Measurements from ENCODE around the gene DNAJC4. TPM values are rescaled to one million over a fixed set of nuclear protein-coding genes. Genes with fewer than 3 reads are reported as not detected.

The DNAJC4 gene
- total RNA-seq, 2 donors from 2014 or later = 39.9 to 50.3 TPM

DNA sequence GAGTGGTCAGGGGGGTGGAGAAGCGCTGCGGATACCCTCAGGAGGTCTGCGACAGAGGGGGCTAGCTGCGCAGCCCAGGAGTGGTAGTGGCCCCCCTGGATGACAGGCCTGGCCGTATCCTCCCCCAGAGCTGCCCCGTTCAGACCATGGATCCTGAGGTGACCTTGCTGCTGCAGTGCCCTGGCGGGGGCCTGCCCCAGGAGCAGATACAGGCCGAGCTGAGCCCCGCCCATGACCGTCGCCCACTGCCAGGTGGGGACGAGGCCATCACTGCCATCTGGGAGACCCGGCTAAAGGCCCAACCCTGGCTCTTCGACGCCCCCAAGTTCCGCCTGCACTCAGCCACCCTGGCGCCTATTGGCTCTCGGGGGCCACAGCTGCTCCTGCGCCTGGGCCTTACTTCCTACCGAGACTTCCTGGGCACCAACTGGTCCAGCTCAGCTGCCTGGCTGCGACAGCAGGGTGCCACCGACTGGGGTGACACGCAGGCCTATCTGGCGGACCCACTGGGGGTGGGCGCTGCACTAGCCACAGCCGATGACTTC is 3.8 kb upstream of the DNAJC4 start:
- peak; percentile 79 for DNase-seq
- intact Hi-C loops (cut with DNase I) = no loop called here

DNA sequence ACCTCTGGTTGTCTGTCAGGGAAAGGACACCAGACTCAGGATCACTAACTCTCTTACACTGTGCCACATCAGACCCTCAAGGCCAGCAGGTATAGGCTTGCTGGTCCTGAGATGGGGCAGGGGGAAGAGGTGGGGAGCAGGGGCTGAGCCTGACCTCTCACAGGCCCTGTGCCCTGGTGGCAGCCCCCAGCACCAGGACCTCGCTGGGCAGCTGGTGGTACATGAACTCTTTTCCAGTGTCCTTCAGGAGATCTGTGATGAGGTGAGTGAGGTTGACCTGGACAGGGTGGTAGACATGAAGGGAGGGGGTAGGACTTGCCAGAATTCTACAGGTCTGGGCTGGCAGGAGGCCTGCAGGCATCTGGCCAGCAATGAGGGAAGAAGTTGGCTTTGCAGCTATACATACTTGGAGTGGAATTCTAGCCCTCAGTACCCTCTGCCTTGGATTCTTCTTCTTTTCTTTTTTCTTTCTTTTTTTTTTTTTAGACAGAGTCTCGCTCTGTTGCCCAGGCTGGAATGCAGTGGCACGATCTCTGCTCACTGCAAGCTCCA is 2.9 kb upstream of the DNAJC4 start:
- Histone ChIP-seq H3K4me1 (peaks cover 21% of the 10 kb centered on the region), H3K9ac (ENCODE audit: low read depth in 2 of 2, low read length in 2 of 2) (peak overlapping the region; percentile 97 to 99), H3K27me3 (no peaks in the 10 kb centered on the region), H3K4me3 (peak overlapping the region; percentile 60), H3K36me3 (no peaks in the 10 kb centered on the region), H3K9me3 (no peaks in the 10 kb centered on the region), H3K27ac (peak overlapping the region; percentile 83)
- TF ChIP-seq, protein P1, sequence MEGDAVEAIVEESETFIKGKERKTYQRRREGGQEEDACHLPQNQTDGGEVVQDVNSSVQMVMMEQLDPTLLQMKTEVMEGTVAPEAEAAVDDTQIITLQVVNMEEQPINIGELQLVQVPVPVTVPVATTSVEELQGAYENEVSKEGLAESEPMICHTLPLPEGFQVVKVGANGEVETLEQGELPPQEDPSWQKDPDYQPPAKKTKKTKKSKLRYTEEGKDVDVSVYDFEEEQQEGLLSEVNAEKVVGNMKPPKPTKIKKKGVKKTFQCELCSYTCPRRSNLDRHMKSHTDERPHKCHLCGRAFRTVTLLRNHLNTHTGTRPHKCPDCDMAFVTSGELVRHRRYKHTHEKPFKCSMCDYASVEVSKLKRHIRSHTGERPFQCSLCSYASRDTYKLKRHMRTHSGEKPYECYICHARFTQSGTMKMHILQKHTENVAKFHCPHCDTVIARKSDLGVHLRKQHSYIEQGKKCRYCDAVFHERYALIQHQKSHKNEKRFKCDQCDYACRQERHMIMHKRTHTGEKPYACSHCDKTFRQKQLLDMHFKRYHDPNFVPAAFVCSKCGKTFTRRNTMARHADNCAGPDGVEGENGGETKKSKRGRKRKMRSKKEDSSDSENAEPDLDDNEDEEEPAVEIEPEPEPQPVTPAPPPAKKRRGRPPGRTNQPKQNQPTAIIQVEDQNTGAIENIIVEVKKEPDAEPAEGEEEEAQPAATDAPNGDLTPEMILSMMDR (IDR thresholded peaks at IDR 0.05) = no peak
- DNase-seq = peak; percentile 20
- intact Hi-C loops (cut with DNase I) = no loop called here

More for the DNA sequence above, 3.8 kb upstream of the DNAJC4 start:
- Histone ChIP-seq H3K27me3 (no peaks in the 10 kb centered on the region), H3K4me1 (peaks cover 21% of the 10 kb centered on the region), H3K9me3 (no peaks in the 10 kb centered on the region), H3K27ac (peak overlapping the region; percentile 83), H3K4me3 (peak overlapping the region; percentile 60), H3K9ac (ENCODE audit: low read depth in 2 of 2, low read length in 2 of 2) (peak overlapping the region; percentile 97 to 99), H3K36me3 (no peaks in the 10 kb centered on the region)
- TF ChIP-seq, protein P1 (IDR thresholded peaks at IDR 0.05) = no peak

DNA sequence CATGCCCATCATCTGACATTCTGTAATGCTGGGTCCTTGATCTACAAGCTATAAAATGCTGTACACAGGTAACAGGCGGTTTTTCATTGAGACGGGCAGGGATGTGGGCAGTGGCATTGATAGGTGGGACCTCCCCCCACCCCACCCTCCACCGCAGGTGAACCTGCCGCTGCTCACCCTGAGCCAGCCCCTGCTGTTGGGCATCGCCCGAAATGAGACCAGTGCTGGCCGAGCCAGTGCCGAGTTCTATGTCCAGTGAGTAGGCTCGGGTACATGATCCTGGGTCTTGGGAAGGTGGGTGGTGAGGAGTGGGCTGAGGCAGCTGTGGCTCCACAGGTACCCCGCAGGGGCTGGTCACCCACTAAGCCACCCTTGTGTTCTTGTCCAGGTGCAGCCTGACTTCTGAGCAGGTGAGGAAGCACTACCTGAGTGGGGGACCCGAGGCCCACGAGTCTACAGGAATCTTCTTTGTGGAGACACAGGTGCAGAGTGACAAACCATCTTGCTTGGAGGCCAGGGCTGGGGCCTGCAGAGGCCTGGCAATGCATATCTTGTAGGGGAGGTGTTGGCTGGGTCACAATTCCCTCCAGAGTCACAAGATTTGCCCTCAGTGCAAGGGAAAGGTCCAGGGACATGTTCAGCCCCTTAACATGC is 1.1 kb upstream of the DNAJC4 start:
- TF ChIP-seq, protein P1 (IDR thresholded peaks at IDR 0.05) = no peak
- Histone ChIP-seq H3K27me3 (no peaks in the 10 kb centered on the region), H3K9me3 (no peaks in the 10 kb centered on the region), H3K9ac (ENCODE audit: low read depth in 2 of 2, low read length in 2 of 2) (peak overlapping the region; percentile 66 to 89), H3K4me1 (peaks cover 21% of the 10 kb centered on the region), H3K27ac (peak overlapping the region; percentile 19), H3K36me3 (no peaks in the 10 kb centered on the region), H3K4me3 (no peak overlapping the region)
- intact Hi-C loops (cut with DNase I) = no loop called here
- peak; percentile 24 for DNase-seq

DNA sequence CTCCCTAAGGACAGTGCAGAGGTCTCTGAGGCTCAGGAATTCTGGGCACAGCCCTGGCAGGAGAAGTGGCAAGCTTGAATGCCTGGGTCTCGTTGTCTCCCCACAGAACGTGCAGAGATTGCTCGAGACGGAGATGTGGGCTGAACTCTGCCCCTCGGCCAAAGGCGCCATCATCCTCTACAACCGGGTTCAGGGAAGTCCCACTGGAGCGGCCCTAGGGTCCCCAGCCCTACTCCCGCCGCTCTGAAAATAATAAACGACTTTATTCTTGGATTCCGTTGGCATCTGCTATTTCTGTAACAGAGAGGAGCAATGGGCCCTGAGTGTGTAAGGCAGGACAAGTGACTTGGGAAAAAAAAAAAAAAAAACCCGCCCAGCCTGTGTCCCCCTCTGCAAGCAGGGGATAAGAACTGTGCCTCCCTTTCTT is 591 bp upstream of the DNAJC4 start:
- Histone ChIP-seq H3K4me3 (peak overlapping the region; percentile 70), H3K36me3 (no peaks in the 10 kb centered on the region), H3K27me3 (no peaks in the 10 kb centered on the region), H3K27ac (peak overlapping the region; percentile 85), H3K9me3 (no peaks in the 10 kb centered on the region), H3K4me1 (peaks cover 21% of the 10 kb centered on the region), H3K9ac (ENCODE audit: low read depth in 2 of 2, low read length in 2 of 2) (peak overlapping the region; percentile 66 to 89)
- peak; percentile 32 for DNase-seq
- TF ChIP-seq, protein P1 (IDR thresholded peaks at IDR 0.05) = no peak
- intact Hi-C loops (cut with DNase I) = no loop called here

DNA sequence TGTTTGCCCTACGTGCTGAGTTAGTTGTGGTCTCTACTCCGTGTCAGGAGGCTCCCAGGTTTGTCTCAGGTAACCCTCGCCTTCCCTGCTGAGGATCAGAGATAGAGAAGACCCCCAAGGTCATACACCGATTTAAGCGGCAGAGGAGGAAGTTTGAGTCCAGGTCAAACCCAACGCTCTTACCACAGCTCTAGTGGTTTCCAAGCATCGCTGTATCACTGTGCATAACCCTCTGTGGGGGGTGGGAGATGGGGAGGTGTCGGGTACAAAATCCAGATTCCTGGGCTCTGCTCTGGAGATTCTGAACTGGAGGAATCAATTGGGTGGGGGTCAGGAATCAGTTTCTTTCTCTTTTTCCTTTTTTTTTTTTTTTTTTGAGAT is 627 bp downstream of the DNAJC4 start:
- H3K27ac ChIP-seq = peak overlapping the region; percentile 85
- peak overlapping the region; percentile 70 for H3K4me3 ChIP-seq
- peaks cover 20% of the 10 kb centered on the region for H3K4me1 ChIP-seq
- intact Hi-C loops (cut with DNase I) = no loop called here
- H3K36me3 ChIP-seq = no peaks in the 10 kb centered on the region
- no peaks in the 10 kb centered on the region for H3K9me3 ChIP-seq
- H3K27me3 ChIP-seq = no peaks in the 10 kb centered on the region
- DNase-seq = no peak
- TF ChIP-seq, protein P1 (IDR thresholded peaks at IDR 0.05) = no peak
- peak overlapping the region; percentile 89 for H3K9ac ChIP-seq (ENCODE audit: low read depth in 2 of 2, low read length in 2 of 2)
